NB4 (cell line): ENCODE measurements around the gene CMIP.

Experiments
- DNase-seq: peaks from one replicate; pipeline ENCODE4 v3.0.0; 2010; ENCODE audit warnings: low read depth
- H3K4me3 ChIP-seq: one replicate; pipeline ENCODE4 v1.5.1; 2011; ENCODE audit warnings: mild to moderate bottlenecking, low read depth, low read length, moderate library complexity
- CTCF ChIP-seq: IDR thresholded peaks from one replicate; pipeline ENCODE4 v1.5.1; 2012; ENCODE audit warnings: low read depth, low read length
- MAX ChIP-seq: IDR thresholded peaks from 2 replicates; pipeline ENCODE4 v1.6.1; 2011; ENCODE audit warnings: low read depth, low read length
- MYC ChIP-seq: IDR thresholded peaks from 2 replicates; pipeline ENCODE4 v1.6.1; 2011; ENCODE audit warnings: low read depth, low read length
- POLR2A ChIP-seq: IDR thresholded peaks from 2 replicates; pipeline ENCODE4 v1.6.1; 2011; ENCODE audit warnings: mild to moderate bottlenecking; ENCODE audit not compliant: insufficient read length; ENCODE audit errors: extremely low read depth

CMIP gene

GRCh38 chr16:81755915-81756614 is 311.5 kb downstream of the CMIP start:
- H3K4me3 ChIP-seq = no peak overlapping the region
- TF ChIP-seq MYC = 0 out of 2 replicates have a peak, but pooled peaks have one; percentile 34
- TF ChIP-seq CTCF = no peak
- TF ChIP-seq POLR2A = no peak
- peak; percentile 62 for TF ChIP-seq MAX
- DNase-seq = peak; percentile 79

GRCh38 chr16:81756615-81757356 is 312.2 kb downstream of the CMIP start:
- no peak overlapping the region for H3K4me3 ChIP-seq
- DNase-seq = no peak
- no peak for TF ChIP-seq CTCF
- no peak for TF ChIP-seq MAX
- no peak for TF ChIP-seq POLR2A
- no peak for TF ChIP-seq MYC

GRCh38 chr16:81758376-81758775 is 313.8 kb downstream of the CMIP start:
- H3K4me3 ChIP-seq = no peak overlapping the region
- peak; percentile 62 for DNase-seq
- TF ChIP-seq MAX (no peak), MYC (no peak)
